GM04504 (cell line): ENCODE results near the gene CASQ2.
A peak's percentile ranks its signal among the peaks of the same experiment; 100 is the strongest.

ENCODE experiments used
- DNase-seq: peaks from one replicate; pipeline ENCODE4 v3.0.0-alpha.2; 2012; ENCODE audit warnings: low read depth

Gene CASQ2

GRCh38 chr1:115728341-115728740 is 40.2 kb downstream of the CASQ2 start:
- DNase-seq = no peak

- peak; percentile 42 for DNase-seq
Measured at GRCh38 chr1:115727706-115728249, 40.7 kb downstream of the CASQ2 start.

DNA sequence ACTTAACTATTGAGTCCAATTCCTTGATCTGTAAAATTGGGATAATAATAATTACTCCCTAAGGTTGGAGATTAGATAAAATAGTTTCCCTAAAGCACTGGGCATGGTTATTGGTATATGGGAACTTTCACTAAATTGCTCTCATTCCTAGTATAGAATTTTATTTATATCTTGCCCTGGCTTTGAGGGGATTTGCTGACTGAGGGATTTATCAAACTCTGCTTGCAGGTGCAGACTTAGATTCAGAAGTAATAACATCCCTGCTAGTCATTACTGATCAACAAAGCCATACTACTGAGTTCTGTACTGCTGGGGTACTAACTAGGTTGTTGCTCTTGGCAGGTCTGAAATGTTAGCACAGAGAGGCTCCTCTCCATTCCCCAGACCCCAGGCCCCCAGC is 41.9 kb downstream of the CASQ2 start:
- no peak for DNase-seq

DNA sequence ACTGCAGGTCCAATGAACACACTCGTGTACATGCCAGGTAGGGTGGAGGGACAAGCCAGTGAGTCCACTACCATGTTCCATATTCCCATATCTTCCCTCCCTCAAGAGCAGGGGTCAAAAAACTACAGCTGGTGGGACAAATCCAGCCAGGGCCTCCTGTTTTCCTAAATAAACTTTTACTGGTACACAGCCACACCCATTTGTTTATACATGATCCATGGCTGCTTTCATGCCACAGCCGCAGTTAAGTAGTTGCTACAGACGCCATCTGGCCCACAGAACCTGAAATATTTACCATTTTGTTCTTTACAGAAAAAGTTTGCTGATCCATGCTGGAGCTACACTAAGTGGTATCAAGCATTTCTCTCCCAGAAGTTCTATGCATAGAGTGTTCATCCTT is 42.4 kb downstream of the CASQ2 start:
- no peak for DNase-seq

DNA sequence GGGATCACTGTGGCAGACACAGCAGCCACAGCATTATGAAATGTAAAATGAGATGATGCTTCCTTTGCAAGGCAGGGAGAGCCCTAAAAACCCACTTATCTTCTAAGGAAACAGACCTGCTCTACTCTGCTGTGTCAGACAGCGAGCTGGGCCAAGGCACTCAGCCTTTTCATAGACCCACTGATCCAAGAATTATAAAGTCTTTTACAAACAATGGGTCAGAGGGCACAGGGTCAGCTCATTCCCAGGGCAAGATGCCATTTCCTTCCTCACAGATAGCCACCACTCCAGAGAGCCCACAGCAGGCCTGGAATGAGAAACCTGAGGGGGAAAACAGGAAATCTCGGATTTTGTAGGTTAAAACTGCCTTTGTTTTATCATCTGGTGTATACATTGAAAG is 42.9 kb downstream of the CASQ2 start:
- no peak for DNase-seq

GRCh38 chr1:115723756-115724155 is 44.8 kb downstream of the CASQ2 start:
- DNase-seq = no peak

GRCh38 chr1:115722221-115722620 is 46.3 kb downstream of the CASQ2 start:
- no peak for DNase-seq

- no peak for DNase-seq
Measured at GRCh38 chr1:115719285-115719684, 49.2 kb downstream of the CASQ2 start.

GRCh38 chr1:115718011-115718754 is 50.3 kb downstream of the CASQ2 start:
- DNase-seq = no peak

- no peak for DNase-seq
Measured at GRCh38 chr1:115717541-115717940, 51.0 kb downstream of the CASQ2 start.

DNA sequence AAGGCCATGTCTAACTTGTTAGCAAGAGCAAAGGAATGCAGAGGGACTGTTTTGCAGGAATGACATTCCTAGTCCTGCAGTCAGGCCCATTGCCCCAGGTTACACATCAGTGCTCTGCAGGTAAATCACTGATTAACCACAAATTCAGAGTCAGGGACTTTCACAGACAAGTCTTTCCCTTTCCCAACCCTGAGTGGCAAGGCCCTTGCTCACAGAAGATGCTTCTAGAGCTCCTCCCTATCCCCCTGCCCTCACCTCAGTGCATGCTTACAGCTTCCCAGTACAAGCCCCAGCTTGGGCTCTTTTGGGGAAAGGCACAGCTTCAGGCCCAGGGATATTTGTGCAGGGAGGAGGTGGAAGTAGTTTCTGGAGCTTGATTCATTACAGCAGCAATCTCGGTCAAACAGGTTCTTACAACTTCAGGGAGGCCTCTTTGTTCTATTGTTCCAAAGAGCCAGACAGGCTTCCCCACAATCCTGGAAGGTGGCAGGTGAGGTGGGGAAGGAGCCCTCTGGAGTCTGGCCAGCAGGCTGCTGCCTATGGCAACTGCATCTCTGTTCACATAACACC is 53.9 kb downstream of the CASQ2 start:
- DNase-seq = no peak

- DNase-seq = no peak
Measured at GRCh38 chr1:115713906-115714305, 54.6 kb downstream of the CASQ2 start.

DNA sequence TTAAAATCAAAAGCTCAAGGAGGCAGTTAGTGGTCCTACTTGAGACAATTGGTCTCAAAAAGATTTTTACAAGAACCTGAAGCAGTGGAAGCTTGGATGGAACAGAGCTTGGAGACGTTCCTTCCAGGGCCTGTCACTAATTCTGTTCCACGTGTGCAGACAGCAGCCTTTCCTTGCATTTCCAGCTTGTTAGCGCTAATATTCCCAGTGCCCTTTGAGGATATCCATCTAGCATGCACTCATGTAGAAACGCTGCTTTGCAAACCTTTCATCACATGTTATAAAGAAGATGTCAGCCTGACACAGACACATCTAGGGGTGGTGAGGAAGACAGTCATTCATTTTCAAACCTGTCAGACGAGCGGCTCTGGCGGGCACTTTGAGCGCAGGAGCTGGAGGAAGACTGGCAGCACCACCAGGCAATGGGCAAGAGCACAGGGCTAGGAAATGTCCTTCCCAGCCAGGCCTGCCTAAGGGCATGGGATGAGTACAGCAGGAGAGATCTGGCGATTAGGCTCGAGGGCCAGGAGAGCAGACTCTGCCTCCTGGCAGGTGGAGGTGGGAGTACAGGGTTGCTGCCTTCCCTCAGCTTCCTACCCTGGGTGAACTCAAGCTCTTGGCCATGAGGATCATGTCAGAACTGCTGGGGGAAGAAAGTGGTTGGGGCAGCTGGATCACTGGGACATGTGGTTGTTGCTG is 55.5 kb downstream of the CASQ2 start:
- DNase-seq = no peak

- DNase-seq = no peak
Measured at GRCh38 chr1:115710859-115711624, 57.5 kb downstream of the CASQ2 start.

GRCh38 chr1:115706587-115707425 is 61.7 kb downstream of the CASQ2 start:
- peak; percentile 17 for DNase-seq

GRCh38 chr1:115705963-115706362 is 62.6 kb downstream of the CASQ2 start:
- no peak for DNase-seq

GRCh38 chr1:115705085-115705951 is 63.2 kb downstream of the CASQ2 start:
- no peak for DNase-seq

DNA sequence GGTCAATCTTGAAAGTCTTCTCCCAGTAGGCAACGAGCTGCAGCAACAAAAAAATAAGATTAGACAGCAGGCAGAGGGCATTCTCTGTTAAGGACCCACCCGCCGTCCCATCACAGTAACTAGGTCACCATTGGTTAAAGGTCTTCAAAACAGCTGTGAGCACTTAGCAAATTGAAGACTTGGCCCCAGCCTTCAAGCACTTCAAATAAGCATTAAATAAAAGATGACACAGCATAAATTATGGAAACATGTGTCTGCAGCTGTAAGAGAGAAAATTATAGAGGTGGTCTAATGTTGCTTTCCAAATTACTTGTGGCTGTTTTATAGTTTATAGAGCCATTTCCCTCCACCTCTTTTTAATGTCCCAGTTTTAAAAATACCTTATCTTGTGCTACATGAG is 65.6 kb downstream of the CASQ2 start:
- DNase-seq = no peak

GRCh38 chr1:115701090-115701489 is 67.4 kb downstream of the CASQ2 start:
- DNase-seq = no peak

DNA sequence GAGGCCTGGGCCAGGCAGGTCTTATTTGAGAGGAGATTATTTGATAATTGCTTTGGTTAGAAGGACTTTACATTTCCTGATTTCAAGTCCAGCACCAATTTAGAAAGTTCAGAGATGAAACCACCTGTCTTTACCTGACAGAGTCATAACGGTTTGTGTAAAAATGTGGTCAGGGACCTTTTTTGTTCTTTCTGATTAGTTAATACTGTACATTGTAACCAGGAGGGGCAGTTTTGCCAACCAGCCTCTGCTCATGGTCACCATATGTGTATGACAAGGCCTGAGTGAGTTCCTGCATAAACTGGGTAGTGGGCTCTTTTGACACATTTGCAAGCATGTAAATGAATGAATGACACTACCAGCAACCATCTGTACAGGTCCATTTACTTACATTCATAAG is 70.9 kb downstream of the CASQ2 start:
- DNase-seq = no peak
